ENCODE measurements around the gene REV1. TPM values are rescaled to one million over a fixed set of nuclear protein-coding genes. Genes with fewer than 3 reads are reported as not detected.
"Not testable (repeated sequence)": the region's sequence is repeated elsewhere in the genome, so short reads cannot be mapped to it uniquely, and the experiment has no call there.

The REV1 gene
- total RNA-seq, 2 experiments from 2014 or later: 37.7 to 41.8 TPM

DNA sequence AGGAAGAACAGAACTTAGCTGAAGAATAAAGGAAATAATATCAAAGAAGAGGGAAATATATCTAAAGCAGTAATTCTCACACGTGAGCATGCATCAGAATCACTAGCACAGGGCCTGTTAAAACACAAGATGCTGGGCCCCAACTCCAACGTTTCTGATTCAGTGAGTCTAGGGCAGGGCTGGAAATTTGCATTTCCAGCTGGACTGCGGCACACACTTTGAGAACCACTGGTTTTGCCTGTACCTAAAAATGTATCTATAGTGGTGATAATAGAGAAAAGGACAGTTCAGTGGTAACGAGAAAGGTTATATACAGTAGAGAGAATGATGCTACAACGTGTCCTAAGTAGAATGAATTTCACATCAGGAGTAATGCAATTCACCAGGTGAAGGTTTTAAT, 11.2 kb downstream of the REV1 start:
- CTCF ChIA-PET: interaction anchor here (0.7 kb wide), 1 partner anchor 947 kb away, joined by 3 read pairs; no protein-coding TSS in a partner anchor
- no peak for DNase-seq
- Mint-ChIP-seq H3K9me3 (ENCODE audit: low read depth) (no peaks in the 10 kb centered on the region), H3K4me3 (no peak overlapping the region), H3K4me1 (peaks cover 26% of the 10 kb centered on the region), H3K27me3 (no peaks in the 10 kb centered on the region), H3K36me3 (peaks cover 8% of the 10 kb centered on the region), H3K27ac (no peak overlapping the region)
- ATAC-seq: no peak

- no peaks in the 10 kb centered on the region for H3K27me3 Mint-ChIP-seq
- no peak for ATAC-seq
- H3K4me1 Mint-ChIP-seq: peaks cover 28% of the 10 kb centered on the region
- no peak overlapping the region for H3K27ac Mint-ChIP-seq
- no peaks in the 10 kb centered on the region for H3K9me3 Mint-ChIP-seq (ENCODE audit: low read depth)
- no peak for DNase-seq
- CTCF ChIA-PET: no interaction called here
- peaks cover 7% of the 10 kb centered on the region for H3K36me3 Mint-ChIP-seq
- H3K4me3 Mint-ChIP-seq: no peak overlapping the region
These were observed 12.8 kb downstream of the REV1 start for GRCh38 chr2:99477054-99477453.

- DNase-seq: no peak
- Mint-ChIP-seq H3K36me3 (peaks cover 8% of the 10 kb centered on the region), H3K9me3 (ENCODE audit: low read depth) (no peaks in the 10 kb centered on the region), H3K27ac (no peak overlapping the region), H3K4me3 (no peak overlapping the region), H3K4me1 (peaks cover 24% of the 10 kb centered on the region), H3K27me3 (no peaks in the 10 kb centered on the region)
- CTCF ChIA-PET: no interaction called here
- ATAC-seq: no peak
These were observed 13.2 kb downstream of the REV1 start for GRCh38 chr2:99476629-99477028.

- Mint-ChIP-seq H3K4me1 (peaks cover 17% of the 10 kb centered on the region), H3K36me3 (peaks cover 15% of the 10 kb centered on the region)
- H3K4me3 Mint-ChIP-seq; DNase-seq; CTCF ChIA-PET; ATAC-seq; H3K27ac Mint-ChIP-seq; H3K9me3 Mint-ChIP-seq (ENCODE audit: low read depth); H3K27me3 Mint-ChIP-seq: not testable (repeated sequence)
These were observed 14.7 kb downstream of the REV1 start for GRCh38 chr2:99475095-99475494.

DNA sequence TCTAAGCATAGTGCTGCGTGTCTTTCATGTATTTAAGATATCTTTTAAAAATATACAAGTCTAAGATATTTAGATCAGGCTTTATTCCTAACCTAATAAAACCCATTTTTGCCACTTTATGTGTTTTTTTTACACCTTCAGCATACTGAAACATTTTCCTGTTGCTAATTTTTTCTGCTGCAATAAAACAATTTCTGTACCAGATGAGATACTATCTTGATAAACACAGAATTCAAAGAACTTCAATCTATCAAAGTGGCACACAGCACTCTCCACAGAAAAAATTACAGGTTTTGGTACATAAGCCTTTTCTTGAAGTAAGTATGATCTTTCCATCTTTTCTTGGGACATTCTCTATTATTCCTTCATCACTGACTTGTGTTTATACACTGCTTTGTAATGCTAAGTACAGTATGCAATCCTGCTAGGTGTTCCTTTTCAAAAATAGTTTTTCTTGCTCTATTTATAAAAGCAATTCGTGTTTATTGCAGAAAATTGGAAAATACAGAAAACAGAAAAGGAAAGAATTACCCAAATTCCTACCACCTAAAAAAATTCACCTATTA, 16.2 kb downstream of the REV1 start:
- CTCF ChIA-PET: no interaction called here

GRCh38 chr2:99472600-99472960, 17.2 kb downstream of the REV1 start:
- H3K27ac Mint-ChIP-seq: no peak overlapping the region
- no peaks in the 10 kb centered on the region for H3K27me3 Mint-ChIP-seq
- no peak overlapping the region for H3K4me3 Mint-ChIP-seq
- DNase-seq: no peak
- peaks cover 15% of the 10 kb centered on the region for H3K36me3 Mint-ChIP-seq
- ATAC-seq: no peak
- H3K4me1 Mint-ChIP-seq: peaks cover 14% of the 10 kb centered on the region
- CTCF ChIA-PET: no interaction called here
- no peaks in the 10 kb centered on the region for H3K9me3 Mint-ChIP-seq (ENCODE audit: low read depth)

More for the DNA sequence above, 16.2 kb downstream of the REV1 start:
- H3K4me1 Mint-ChIP-seq: peaks cover 17% of the 10 kb centered on the region
- no peaks in the 10 kb centered on the region for H3K27me3 Mint-ChIP-seq
- no peak for ATAC-seq
- peaks cover 15% of the 10 kb centered on the region for H3K36me3 Mint-ChIP-seq
- no peak overlapping the region for H3K27ac Mint-ChIP-seq
- no peaks in the 10 kb centered on the region for H3K9me3 Mint-ChIP-seq (ENCODE audit: low read depth)
- H3K4me3 Mint-ChIP-seq: no peak overlapping the region
- DNase-seq: no peak

DNA sequence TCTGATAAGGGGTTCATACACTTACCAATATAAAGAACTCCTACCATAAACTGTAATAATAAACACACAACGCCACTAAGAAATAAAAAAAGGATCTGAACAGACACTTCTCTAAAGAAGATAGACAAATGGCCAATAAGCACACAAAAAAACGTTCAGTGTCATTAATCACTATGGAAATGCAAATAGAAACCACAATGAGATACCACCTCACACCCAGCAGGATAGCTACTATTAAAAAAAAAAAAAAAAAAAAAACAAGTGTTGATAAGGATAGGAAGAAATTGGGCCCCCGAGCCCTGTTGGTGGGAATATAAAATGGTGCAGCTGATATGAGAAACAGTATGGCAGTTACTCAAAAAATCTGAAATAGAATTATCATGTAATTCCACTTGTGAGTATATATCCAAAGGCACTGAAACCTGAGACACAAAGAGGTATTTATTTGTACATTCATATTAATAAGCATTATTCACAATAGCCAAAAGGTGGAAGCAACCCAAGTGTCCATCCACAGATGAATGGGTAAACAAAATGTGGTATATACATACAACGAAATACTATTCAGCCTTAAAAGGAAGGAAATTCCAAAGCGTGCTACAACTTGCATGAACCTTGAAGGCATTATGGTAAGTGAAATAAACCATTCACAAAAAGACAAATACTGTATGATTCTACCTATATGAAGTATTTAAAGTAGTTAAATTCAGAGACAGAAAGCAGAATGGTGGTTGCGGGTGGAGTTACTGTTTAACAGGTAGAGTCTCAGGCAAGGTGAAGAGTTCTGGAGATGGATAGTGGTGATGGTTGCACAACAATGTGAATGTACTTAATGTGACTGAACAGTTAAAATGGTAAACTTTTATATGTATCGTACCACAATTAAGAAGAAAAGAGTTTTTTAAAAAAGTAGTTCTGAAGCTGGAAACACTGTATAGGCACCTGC, 17.9 kb downstream of the REV1 start:
- peaks cover 13% of the 10 kb centered on the region for H3K36me3 Mint-ChIP-seq
- DNase-seq (no peak), ATAC-seq (no peak)
- H3K9me3 Mint-ChIP-seq (ENCODE audit: low read depth): no peaks in the 10 kb centered on the region
- no peak overlapping the region for H3K4me3 Mint-ChIP-seq
- CTCF ChIA-PET: interaction anchor here (0.7 kb wide), 1 partner anchor 68 kb away, joined by 3 read pairs; no protein-coding TSS in a partner anchor
- no peak overlapping the region for H3K27ac Mint-ChIP-seq
- H3K4me1 Mint-ChIP-seq: peaks cover 14% of the 10 kb centered on the region
- H3K27me3 Mint-ChIP-seq: no peaks in the 10 kb centered on the region

- Mint-ChIP-seq H3K4me3 (no peak overlapping the region), H3K27me3 (no peaks in the 10 kb centered on the region), H3K9me3 (ENCODE audit: low read depth) (no peaks in the 10 kb centered on the region), H3K4me1 (peaks cover 12% of the 10 kb centered on the region), H3K36me3 (peaks cover 13% of the 10 kb centered on the region), H3K27ac (no peak overlapping the region)
- CTCF ChIA-PET: interaction anchor here (0.6 kb wide), 1 partner anchor 548 kb away, joined by 3 read pairs; no protein-coding TSS in a partner anchor
- ATAC-seq: no peak
- no peak for DNase-seq
These were observed 18.9 kb downstream of the REV1 start for GRCh38 chr2:99470957-99471356.

DNA sequence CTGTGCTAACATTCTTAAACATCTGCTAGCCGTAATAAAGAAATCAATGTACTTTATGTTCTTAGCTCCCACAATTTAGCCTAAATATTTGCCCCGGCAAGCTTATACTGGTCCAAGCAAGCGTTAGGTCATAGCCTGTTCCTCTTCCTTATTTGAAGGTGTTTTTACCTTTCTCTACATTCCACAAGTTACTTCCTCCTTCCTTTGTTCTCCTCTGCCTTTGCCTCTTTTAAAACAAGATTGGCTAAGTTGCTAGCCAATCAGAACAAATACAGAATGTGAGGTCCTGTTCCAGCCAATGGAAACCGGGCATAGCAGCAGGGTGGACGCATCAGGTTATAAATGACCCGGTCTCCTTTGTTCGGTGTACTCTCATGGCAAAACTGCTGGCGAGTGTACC, 19.4 kb downstream of the REV1 start:
- CTCF ChIA-PET; H3K4me3 Mint-ChIP-seq; ATAC-seq; H3K27ac Mint-ChIP-seq; DNase-seq; H3K9me3 Mint-ChIP-seq (ENCODE audit: low read depth); H3K27me3 Mint-ChIP-seq: not testable (repeated sequence)
- Mint-ChIP-seq H3K4me1 (peaks cover 12% of the 10 kb centered on the region), H3K36me3 (peaks cover 15% of the 10 kb centered on the region)

DNA sequence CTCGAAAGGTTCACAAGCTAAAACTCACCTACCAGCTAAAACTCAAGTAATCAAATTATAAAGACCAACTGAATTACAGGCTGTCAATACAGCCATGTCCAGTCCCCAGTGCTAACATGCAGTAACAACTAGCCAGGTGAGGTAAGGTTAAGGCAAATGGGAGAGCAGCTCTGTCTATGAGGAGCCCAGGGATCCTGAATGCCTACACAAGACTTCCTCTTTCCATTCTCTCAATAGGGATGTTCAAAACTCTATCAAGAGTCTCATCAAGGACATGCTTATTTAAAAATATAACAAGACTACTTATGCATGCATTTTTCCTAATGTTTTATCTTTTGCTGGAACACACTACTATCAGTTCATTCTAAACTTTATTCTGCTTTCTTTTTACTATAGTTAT, 20.4 kb downstream of the REV1 start:
- Mint-ChIP-seq H3K9me3 (ENCODE audit: low read depth) (no peaks in the 10 kb centered on the region), H3K27ac (no peak overlapping the region), H3K27me3 (no peaks in the 10 kb centered on the region), H3K36me3 (peaks cover 13% of the 10 kb centered on the region), H3K4me3 (no peak overlapping the region), H3K4me1 (peaks cover 12% of the 10 kb centered on the region)
- no peak for ATAC-seq
- CTCF ChIA-PET: no interaction called here
- DNase-seq: no peak

- H3K9me3 Mint-ChIP-seq (ENCODE audit: low read depth): no peaks in the 10 kb centered on the region
- H3K27me3 Mint-ChIP-seq: no peaks in the 10 kb centered on the region
- DNase-seq: no peak
- H3K27ac Mint-ChIP-seq: no peak overlapping the region
- peaks cover 15% of the 10 kb centered on the region for H3K36me3 Mint-ChIP-seq
- H3K4me1 Mint-ChIP-seq: peaks cover 5% of the 10 kb centered on the region
- CTCF ChIA-PET: no interaction called here
- no peak overlapping the region for H3K4me3 Mint-ChIP-seq
- no peak for ATAC-seq
These were observed 21.7 kb downstream of the REV1 start for GRCh38 chr2:99468155-99468554.

DNA sequence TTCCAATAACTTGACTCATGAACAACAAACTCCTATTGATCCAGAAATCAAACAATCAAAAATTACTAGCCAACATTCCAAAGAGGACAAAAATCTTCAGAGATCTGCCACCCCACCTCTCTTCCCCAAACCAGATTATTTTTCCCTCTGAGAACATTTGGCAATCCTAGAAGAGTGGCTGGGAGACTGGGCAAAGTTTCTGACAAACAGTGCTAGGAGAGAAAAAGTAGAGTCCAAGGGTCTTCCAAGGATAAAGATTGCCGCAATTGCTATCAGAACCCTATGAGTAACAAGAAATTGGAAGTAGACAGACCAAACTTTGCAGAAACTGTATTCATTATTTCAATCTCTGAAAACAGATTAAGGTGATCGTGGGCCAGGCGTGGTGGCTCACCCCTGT, 22.4 kb downstream of the REV1 start:
- CTCF ChIA-PET: no interaction called here
- no peaks in the 10 kb centered on the region for H3K9me3 Mint-ChIP-seq (ENCODE audit: low read depth)
- DNase-seq: no peak
- peaks cover 16% of the 10 kb centered on the region for H3K36me3 Mint-ChIP-seq
- no peaks in the 10 kb centered on the region for H3K27me3 Mint-ChIP-seq
- H3K4me3 Mint-ChIP-seq: no peak overlapping the region
- H3K27ac Mint-ChIP-seq: no peak overlapping the region
- H3K4me1 Mint-ChIP-seq: peaks cover 3% of the 10 kb centered on the region
- no peak for ATAC-seq

DNA sequence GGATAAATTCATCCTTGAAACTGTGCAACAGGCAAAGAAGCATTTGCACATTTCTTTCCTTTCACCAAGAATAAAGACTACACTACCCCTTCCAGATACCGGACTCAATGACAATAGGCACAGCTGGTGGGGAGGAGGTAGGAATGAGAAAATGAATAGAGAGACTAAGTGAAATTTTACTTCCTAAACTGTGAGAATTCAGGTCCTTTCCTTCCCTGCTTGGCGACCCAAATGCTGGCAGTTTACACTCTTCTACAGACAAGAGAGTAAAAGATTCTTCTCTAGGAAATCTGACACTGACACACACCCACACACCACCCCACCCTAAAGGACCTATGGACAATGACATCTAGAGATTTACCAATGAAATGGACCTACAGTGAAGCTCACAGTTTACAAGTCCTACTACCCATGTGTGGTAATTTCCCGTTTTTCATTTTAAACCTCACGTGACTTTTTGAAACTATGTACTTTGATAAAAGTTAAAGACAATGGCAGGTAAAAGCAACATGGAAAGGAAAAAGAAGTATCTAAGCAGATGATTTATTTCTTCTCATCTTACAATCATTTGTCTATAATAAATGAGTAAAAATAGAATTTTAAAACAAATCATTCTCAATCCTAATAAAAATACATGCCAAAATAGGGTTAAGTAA, 27.9 kb downstream of the REV1 start:
- Mint-ChIP-seq H3K27ac (no peak overlapping the region), H3K4me3 (no peak overlapping the region), H3K27me3 (no peaks in the 10 kb centered on the region), H3K4me1 (no peaks in the 10 kb centered on the region), H3K36me3 (peaks cover 34% of the 10 kb centered on the region), H3K9me3 (ENCODE audit: low read depth) (no peaks in the 10 kb centered on the region)
- DNase-seq (no peak), ATAC-seq (no peak)
- CTCF ChIA-PET: no interaction called here

DNA sequence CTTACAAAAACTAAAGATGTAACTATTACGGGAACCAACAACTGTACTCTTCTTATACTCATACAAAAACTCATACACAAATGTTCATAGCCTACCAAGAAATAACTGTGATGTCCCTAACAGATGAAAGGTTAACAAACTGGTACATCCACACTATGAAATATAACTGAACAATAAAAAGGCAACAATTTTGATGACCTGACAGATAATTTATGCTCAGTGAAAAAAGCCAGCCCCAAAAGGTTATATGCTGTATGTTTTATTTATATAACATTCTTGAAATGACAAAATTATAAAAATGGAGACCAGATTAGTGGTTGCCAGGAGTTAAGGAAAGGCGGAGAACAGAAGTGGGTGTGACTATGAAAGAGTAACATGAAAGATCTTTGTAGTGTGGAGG, 31.3 kb downstream of the REV1 start:
- Mint-ChIP-seq H3K9me3 (ENCODE audit: low read depth) (no peaks in the 10 kb centered on the region), H3K4me3 (no peak overlapping the region), H3K27ac (no peak overlapping the region), H3K36me3 (peaks cover 50% of the 10 kb centered on the region), H3K4me1 (peaks cover 10% of the 10 kb centered on the region), H3K27me3 (no peaks in the 10 kb centered on the region)
- CTCF ChIA-PET: no interaction called here
- ATAC-seq (no peak), DNase-seq (no peak)
